ENCODE data around the gene GADD45G.

The GADD45G gene

GRCh38 chr9:89579741-89580385 lies 24.9 kb upstream of the GADD45G start:
- no peak for DNase-seq (ENCODE audit: low read depth)
- TF ChIP-seq CTCF (conservative IDR thresholded peaks at IDR 0.05; ENCODE audit: low read depth, low read length): no peak
- H3K4me3 ChIP-seq (ENCODE audit: low read depth, low read length): no peak overlapping the region

- no peak for TF ChIP-seq CTCF (conservative IDR thresholded peaks at IDR 0.05; ENCODE audit: low read depth, low read length)
- DNase-seq (ENCODE audit: low read depth): no peak
- H3K4me3 ChIP-seq (ENCODE audit: low read depth, low read length): no peak overlapping the region
Observed at GRCh38 chr9:89586311-89586710, 18.5 kb upstream of the GADD45G start.

- no peak overlapping the region for H3K4me3 ChIP-seq (ENCODE audit: low read depth, low read length)
- no peak for DNase-seq (ENCODE audit: low read depth)
- no peak for TF ChIP-seq CTCF (conservative IDR thresholded peaks at IDR 0.05; ENCODE audit: low read depth, low read length)
Observed at GRCh38 chr9:89588271-89588879, 16.4 kb upstream of the GADD45G start.

DNA sequence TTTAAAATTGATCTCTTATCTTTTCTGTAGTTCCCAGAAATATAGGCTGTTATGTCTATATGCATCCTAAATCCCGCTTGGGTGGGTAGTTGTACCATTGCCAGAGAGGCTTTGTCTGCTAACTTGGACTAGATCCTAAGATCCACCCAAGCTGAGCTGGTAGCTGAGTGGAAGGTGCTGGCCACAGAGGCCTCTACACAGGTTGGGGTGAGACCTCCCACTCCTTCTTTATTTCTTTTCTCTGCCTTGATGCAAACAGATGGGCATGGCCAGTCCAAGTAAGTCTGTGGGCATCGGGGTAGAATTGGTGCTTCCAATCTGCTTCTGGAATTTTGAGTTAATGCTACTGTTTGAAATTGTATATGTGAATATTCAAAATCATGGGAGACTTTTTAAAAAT lies 14.4 kb upstream of the GADD45G start:
- no peak for DNase-seq (ENCODE audit: low read depth)
- no peak for TF ChIP-seq CTCF (conservative IDR thresholded peaks at IDR 0.05; ENCODE audit: low read depth, low read length)
- H3K4me3 ChIP-seq (ENCODE audit: low read depth, low read length): no peak overlapping the region

- TF ChIP-seq CTCF (conservative IDR thresholded peaks at IDR 0.05; ENCODE audit: low read depth, low read length): no peak
- H3K4me3 ChIP-seq (ENCODE audit: low read depth, low read length): no peak overlapping the region
- DNase-seq (ENCODE audit: low read depth): no peak
Observed at GRCh38 chr9:89591274-89592212, 13.3 kb upstream of the GADD45G start.

DNA sequence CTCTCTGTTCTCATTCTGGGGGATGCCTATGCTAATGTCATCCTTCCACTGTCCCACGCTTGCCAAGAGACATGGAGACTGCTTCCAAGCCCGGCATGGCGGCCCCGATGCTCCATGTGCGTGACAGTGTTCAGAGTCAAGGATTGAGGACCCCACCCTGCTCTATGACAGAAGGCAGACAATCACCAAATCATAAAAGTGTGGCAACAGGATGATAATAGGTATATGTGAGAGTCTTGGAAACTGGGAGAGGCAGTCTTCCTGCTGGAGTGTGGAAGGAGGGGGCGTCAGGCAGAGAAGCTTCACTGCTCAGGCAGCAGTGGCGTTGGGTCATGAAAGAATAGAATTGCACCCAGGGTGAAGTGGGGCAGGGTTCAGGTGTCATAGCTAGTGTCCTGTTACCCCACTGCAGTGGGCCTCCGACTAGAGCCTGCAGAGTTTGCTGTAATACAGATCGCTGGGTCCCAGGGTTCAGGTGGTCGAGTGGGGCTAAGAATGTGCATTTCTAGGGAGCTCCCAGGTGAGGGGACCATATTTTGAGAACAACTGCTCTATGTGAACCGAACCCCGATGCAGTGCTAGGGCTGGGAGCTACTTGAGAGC lies 12.5 kb upstream of the GADD45G start:
- no peak overlapping the region for H3K4me3 ChIP-seq (ENCODE audit: low read depth, low read length)

More for the DNA sequence above, 12.5 kb upstream of the GADD45G start:
- DNase-seq (ENCODE audit: low read depth): no peak
- TF ChIP-seq CTCF (conservative IDR thresholded peaks at IDR 0.05; ENCODE audit: low read depth, low read length): no peak
